ENCODE results near the gene PTPRM.

The PTPRM gene

DNA sequence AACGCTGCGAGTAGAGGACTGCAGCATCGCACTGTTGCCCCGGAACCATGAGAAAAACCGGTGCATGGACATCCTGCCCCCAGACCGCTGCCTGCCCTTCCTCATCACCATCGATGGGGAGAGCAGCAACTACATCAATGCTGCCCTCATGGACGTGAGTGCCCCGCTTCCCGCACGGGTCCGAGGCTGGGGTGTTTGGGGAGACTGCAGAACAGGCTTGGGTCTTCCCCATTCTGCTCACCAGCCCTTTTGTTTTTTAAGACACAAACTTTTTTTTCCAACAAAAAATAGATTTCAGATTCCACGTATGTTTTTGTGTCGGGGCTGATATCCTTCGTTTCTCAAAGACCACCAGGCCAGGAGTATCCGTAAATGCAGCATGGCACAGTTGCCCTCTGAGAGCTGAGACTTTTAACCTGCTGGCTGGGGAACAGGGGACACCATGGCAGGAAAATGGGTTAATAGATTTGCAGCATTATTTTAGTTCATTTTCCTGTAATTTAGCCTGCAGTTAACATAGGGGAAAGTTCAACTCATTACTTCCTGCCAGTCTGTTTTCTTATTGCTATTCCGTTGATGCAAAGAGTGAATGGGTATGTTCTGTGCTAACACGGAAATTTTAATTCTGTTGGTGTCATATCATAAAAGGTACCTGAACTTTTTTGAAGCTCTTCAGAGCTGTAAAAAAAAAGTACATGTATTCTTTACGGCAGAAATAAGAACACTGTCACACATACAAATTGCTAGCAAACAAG, 812.2 kb downstream of the PTPRM start:
- no peak for DNase-seq

DNA sequence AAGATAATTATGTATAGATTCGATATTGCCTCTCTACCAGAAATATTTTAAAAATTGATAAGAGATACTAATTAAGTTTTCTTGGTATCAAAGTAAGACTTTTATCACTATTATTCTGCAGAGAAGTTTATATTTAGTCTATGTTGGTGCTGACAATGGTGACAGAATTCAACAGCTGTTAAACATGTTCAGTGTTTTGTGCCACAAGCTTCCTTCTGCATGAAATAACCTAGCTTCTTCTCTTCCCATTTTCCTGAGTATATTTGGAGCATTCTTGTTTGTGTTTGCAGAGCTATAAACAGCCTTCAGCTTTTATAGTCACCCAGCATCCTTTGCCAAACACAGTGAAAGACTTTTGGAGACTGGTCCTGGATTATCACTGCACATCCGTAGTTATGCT, 812.9 kb downstream of the PTPRM start:
- no peak for DNase-seq

DNA sequence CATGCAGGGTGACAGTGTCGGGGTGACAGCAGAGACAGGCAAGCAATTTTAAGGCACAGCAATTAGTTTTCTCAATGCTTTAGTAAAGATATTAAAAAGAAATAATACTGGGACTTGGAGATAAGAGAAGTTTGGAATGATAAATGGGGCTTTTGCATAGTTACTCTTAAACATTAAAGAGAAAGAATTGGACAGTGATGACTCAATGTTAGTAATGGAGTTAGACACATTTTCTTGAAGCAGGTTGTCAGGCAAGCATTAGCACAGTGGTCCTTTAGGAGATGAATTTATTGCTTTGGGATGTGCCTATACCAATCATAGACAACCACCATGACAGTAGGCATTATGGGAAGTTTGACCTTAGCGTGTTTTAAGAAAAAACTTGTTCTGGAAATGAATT, 813.8 kb downstream of the PTPRM start:
- no peak for DNase-seq

DNA sequence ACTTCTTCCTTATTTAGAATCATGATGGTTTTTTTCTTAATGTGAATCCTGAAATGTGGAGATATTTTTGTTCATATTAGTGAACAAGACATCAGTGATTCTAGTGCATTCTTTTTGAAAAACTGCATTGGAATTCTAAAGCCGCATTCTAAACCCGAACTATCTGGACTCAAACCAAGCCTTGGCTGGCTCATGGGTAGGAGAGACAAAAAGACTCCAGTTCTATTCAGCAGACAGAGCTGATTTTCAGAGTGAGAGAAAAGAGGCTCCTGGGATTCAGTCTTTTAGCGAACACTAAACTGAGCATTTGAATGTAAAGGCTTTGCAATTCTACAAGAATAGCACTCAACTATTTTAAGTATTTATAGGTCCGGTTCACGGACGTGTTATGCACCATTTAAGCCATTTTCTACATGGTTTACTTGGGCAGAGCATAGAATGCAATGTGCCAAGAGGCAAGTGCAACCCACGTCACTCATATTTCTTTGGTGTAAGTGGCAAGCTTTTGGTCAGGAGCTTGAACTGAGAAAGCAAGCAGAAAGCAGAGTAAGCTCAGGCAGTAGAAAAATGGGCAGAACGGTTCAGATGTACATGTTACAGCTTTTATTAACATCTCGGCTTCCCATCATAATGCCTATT, 814.8 kb downstream of the PTPRM start:
- DNase-seq, result no peak

DNA sequence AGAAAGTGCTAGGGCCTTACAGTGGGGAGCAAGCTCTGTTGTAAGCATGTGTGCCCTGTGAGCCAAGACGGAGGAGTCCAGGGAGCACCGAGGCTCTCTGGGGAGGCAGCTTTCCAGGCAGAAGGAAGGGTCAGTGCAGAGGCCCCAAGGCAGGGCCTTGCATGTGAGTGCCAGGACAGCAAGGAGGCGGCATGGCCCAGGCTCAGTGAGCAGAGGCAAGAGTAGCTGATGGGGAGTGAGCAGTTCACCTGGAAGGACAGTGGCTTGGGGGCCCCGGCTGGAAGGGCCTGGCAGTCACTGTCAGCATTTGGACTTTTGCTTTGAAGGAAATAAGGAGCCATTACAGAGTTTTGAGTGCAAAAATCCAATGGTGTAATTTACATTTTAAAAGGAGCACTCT, 818.3 kb downstream of the PTPRM start:
- DNase-seq, result no peak

DNA sequence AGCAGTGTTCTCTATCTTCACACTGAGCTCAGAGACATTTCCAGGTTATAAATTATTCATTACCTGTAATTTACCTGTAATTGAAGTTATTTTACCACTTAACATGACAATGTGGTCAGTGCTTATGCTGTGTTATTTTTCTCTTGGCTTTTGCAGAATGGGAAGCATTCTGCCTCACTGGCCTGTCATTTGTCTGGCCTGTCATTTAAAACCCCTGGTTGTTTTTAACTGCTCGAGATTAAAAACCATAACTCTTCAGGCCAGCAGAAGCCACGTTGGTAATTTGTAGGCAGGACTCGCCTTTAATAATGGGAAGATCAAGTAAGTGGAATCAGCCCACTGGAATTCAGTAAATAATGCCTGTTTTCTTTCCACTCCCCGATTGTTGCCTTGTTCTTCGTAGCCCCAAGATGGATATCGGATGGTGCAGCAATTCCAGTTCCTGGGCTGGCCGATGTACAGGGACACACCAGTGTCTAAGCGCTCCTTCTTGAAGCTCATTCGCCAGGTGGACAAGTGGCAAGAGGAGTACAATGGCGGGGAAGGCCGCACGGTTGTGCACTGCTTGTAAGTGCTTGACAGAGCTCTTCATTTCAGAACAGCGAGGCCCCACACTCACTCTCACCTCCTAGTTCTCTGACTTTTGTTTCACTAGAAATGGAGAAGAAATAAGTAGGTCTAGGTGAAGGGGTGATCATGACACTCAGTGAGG, 819.7 kb downstream of the PTPRM start:
- no peak for DNase-seq

DNA sequence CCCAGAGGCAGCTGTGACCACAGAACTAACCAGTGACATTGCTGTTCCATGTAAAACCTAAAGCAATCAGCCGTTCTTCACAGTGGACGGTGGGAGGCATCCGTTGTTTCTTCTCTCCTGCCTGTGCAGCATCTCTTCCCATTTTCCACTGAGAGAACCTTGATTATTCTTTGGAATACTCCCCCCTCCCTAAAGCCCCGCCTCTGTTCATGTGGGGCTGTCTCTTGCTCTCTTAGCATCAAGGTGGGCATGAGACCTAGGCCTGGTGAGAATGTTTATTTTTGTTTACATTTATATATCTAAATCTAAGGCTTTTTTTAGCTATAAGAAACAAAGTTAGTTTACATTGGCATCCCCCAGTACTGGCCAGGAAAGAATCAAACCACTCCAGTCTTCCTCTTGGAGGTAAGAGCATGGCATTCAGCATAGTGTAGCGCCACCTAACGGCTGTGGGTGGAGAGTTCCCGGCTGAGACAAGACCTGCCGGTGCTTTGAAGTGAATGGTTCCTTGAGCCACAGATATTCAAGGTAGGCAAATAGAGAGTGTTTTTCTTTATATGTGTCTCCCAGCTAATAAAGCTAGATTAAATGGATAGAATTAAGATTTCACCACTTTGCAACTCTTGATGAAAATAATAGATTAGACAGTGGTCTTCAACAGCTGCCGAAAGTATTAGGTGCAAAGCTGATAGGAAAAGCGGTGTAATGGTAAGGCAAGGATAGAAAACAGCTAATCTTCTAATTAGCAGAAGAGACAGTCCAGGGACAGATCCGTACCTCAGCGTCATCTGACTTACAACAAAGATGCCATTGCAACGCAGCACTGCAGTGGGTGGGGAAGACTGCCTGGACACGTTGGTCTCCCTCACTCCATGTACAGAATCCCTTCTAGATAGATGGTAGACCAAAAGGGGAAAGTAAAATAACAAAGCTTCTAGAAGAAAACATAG, 822.5 kb downstream of the PTPRM start:
- peak in 1 of 2 donors; percentile 15 for DNase-seq

DNA sequence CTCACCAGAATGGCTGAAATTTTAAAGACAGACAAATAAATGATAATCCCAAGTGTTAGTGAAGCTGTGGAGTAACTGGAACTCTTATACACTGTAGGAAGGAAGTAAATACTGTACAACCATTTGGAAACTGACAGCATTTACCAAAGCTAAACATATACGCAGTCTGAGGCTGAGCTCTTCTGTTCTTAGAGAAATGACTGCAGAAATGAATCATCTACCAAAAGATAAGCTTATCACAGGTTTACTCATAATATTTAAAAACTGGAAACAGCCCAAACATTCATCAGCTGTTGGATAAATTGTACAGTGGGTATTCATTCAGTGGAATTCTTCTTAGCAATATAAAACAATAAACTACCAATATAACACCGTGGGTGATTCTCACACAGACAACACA, 824.0 kb downstream of the PTPRM start:
- DNase-seq, result no peak

DNA sequence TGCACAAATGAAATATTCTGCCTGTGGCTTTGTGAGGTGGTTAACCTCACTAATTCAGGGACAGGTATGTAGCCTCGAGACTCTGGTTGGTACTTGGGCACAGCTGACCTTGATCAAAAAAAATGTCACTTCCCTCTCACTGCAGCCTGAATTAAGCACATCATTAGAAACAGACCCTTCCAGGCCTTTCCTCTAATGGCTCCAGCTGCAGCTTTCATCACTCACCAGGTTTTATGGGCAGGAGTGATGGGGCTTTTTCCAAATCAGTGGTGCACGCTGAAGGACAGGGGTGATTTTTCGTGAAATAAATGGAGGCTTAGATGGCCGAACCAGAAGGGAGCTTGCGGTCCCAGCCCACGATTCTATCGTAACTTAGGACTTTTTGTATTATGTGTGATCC, 829.1 kb downstream of the PTPRM start:
- DNase-seq, result no peak

DNA sequence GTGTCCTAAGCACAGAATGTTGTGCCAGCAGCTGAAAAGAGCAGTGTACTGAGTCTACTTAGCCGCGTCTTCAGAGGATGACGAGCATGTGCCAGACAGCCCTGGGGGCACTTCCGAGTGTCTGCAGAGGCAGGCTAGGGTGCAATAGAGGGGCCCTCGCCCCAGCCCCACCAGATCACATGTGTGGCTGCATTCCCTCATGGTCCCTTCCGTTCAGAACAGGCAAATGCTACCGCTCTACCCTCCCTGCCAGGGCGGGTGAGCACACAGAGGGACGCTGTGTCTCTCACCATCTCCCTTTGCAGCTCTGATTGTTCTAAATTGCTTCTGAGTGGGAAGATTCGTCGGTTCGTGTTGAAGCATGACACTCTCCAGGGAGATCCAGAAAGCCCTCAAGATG, 829.9 kb downstream of the PTPRM start:
- DNase-seq, result no peak

DNA sequence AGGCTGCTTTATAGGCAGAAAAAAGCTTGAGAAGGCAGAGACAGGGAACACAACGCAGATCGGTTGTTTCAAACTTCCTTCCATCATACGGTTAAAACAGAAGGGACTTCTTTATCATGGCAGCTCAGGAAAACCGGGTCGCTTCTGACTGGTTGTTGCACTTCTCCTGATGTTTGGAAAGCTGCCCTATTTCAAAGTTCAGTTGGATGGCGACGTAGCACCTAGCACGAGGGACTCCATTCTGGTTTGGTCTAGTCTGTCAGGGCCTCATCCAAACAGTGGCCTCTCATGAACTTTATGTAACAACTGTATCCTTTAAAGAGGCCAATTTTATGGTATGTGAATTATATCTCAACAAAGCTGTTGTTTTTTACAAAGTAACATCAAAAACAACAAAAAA, 832.0 kb downstream of the PTPRM start:
- no peak for DNase-seq

DNA sequence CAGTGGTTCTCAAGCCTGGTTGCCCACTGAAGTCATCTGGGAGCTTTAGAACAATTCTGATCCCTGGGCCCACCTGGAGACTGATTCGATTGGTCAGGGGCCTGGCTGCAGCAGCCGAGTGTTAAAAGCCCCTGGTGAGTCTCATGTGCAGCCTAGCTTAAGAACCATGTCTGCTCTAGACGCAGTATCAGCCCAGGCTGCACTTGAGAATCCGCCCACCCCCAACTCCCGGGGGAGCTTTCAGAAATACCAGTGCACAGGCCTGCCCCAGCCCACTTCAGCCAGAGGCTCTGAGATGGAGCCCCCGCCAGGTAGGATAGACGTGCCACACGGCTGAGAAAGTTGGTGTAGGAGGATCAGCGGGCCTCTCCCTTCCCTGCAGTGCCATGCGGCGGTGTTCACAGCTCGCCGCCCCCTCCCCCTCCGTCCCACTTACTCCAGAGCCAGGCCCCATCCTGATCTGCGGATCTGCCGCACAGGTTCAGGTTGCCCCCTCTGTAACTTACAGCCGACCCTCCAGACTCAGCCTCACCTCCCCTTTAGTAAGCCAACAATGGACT, 833.2 kb downstream of the PTPRM start:
- no peak for DNase-seq

DNA sequence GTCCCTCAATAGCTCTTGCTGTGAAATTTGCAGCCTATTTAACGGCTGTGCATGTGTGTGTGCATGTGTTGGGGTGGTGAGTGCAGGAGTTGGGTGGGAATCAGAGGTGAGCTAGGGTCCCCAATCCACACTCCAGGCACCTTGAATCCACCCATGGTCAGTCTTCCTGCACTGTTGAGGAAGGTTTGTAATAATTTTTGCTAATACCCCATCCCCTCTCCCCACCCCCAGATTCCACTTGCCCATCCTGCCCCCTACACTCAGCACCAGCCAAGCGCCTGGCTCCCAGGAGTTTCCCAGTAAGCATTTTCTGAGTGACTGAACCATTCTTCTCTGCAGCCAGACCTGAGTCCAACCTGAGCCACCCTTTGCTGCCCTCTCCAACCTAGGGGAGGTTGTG, 833.7 kb downstream of the PTPRM start:
- DNase-seq, result no peak

DNA sequence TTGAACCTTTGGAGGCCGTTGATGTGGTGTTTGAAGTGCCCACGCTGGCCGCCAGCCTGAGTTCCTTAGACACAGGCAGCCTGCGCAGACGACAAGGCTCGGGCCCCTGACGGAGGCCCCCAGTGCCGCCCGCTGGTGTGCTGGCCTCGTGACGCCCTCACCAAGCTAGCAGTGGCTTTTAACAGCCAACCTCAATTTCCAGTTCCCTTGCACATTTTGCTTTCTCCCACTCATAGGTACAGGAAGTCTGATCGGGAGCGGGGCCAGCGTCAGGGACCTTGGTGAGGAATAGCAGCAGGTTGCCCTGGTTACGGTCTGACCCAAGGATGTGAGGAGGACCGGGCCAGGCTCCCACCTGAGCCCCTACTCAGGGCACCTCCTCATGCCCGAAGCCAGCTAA, 834.5 kb downstream of the PTPRM start:
- DNase-seq, result no peak

DNA sequence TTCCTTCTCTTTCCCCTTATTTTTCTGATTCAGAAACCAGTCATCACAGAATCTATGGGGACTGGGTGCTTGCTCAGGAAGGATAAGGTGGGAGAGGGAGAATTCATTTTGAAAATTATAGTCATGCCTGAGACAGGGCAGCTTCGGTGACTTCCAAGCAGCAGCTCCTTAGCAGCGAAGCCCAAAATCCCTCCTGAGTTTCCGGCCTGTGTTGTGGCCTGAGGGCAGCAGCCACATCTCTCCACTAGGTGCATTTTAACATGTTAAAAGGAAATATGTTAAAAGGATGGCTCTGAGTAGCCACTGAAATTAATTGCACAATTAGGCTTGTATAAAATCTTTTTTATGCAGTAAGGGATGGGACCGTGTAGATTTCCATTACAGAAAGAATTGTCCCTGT, 835.1 kb downstream of the PTPRM start:
- no peak for DNase-seq

DNA sequence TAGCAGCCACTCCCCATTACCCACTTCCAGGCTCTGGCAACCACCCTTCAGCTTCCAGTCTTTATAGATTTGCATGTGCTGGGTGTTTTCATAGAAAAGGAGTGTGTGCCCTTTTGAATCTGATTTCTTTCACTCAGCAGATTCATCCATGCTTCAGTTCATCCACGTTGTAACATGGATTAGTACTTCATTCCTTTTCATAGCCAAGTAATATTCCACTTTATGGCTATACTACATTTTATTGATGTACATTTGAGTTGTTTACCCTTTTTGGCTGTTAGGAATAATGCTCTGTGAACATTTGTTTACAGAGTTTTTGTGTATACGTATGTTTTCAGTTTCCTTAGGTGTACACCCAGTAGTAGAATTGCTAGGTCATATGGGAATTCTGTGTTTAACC, 836.6 kb downstream of the PTPRM start:
- DNase-seq, result no peak

DNA sequence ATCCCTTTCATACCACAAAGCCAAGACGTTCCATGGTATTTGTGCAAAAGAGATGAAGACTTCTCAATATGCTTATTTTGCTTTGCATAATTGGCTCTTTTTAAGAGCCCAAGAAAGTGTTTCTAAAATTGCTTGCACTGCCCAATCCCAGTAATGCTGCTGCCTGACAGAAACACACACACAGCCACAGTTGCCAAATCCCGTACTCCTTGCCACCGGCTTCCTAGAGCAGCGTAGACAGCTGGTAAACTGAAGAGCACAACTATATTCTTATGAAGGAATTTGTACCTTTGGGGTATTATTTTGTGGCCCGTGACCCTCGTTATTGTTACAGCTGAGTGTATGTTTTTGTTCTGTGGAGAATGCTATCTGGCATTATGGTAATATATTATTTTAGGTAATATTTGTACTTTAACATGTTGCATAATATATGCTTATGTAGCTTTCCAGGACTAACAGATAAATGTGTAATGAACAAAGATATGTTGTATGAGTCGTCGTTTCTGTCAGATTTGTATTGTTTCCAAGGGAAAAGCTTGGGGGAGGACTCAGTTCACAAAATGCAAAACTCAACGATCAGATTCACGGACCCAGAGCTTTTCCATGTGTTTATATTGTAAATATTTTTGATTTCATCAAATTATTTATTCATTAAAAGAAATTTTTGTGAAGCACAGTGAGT, 839.2 kb downstream of the PTPRM start:
- no peak for DNase-seq

DNA sequence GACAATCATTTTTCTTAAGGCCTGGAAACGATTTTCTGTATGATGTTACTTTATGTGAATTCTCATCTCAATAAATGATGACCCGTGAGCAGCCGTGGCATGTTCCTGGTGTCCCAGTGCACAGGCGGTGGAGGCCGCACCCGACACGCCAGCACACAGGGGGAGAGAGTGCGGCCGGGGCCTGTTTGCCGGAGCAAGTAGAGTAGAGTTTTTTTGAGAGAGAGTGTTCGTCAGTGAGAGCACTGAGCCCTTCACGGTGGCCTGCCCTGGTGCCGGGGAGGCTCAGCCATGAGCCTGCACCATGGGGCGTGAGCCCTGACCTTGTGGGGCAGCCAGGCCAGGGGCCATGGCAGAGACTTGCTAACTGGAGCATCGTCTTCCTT, 839.7 kb downstream of the PTPRM start:
- DNase-seq, result no peak

DNA sequence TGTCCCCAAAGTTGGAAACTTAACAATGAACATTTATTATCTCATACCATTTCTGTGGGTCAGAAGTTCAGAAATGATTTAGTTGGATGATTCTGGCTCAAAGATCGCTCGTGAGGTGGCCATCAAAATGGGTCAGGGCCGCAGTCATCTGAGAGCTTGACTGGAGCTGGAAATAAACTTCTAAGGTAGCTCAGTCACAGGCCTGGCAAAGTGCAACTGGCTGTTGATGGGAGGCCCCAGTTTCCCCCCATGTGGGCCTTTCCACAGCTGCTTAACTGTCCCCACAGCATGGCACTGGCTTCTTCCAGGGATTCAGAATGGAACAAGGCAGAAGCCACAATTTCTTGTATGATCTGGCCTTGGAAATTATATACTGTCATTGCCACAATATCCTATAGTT, 842.0 kb downstream of the PTPRM start:
- DNase-seq, result no peak

DNA sequence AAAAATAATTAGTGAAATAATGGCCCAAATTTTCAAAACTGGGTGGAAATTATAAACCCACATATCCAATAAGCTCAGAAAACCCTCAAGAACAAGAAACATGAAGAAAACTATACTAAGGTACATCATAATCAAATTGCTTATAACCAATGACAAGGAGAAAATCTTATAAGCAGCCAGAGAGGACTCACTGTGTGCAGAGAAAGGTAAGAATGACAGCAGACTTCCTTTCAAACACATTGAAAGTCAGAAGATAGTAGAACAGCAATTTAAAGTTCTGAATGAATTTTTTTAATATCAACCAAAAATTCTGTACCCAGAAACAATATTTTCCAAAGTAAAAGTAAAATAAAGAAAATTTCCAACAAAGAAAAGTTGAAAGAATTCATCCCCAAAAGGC, 844.4 kb downstream of the PTPRM start:
- DNase-seq, result no peak

DNA sequence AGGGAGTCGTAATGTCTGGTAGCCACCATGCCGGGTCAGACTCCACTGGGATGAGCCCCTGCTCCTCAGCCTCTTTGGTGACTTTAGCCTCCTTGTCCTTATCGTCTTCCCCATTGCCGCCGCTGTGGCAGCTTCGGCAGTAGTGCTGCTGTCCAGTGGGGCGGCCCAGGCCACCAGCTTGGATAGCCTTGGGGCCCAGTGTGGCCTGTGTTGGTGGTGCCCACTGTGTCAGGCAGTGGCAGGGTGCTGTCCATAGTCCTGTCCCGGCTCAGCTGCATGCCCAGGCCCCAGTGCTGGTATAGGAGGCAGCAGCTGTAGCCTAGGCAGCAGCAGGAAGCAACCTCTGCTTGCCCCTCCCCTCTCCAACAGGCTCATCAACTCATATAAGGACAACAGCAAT, 845.0 kb downstream of the PTPRM start:
- no peak for DNase-seq

DNA sequence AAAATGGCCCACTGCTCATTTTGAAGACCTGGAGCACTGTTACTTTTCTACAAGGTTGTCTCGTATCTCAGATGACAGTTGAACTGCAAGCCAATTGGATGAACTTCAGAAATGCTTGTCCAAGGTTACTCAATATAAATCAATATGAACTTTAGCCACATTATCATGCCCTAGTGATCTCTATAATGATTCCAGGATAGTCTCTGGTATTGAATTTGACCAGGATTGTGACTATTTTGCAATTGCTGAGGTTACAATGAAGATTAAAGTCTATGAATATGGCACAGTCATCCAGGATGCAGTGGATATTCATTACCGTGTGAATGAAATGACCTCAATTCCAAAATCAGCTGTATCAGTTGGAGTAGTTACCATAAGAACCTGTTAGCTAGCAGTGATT, 846.1 kb downstream of the PTPRM start:
- DNase-seq, result no peak
